Effector CD4-positive, alpha-beta T cell (primary cell): ENCODE measurements around the gene PROZ.
"Not testable (repeated sequence)": the region's sequence is repeated elsewhere in the genome, so short reads cannot be mapped to it uniquely, and the experiment has no call there.

Experiments used
- DNase-seq: peaks from one replicate; pipeline ENCODE4 v3.0.0-alpha.2; 2020

The PROZ gene

GRCh38 chr13:113158946-113159345, 498 bp downstream of the PROZ start:
- DNase-seq: no peak

GRCh38 chr13:113159701-113160100, 1.3 kb downstream of the PROZ start:
- DNase-seq: no peak

GRCh38 chr13:113160983-113161382, 2.5 kb downstream of the PROZ start:
- no peak for DNase-seq

- DNase-seq: no peak
These were observed 3.0 kb downstream of the PROZ start for GRCh38 chr13:113161433-113161832.

- DNase-seq: not testable (repeated sequence)
These were observed 3.5 kb downstream of the PROZ start for GRCh38 chr13:113161975-113162374.

GRCh38 chr13:113162783-113163685, 4.6 kb downstream of the PROZ start:
- no peak for DNase-seq

- DNase-seq: no peak
These were observed 6.0 kb downstream of the PROZ start for GRCh38 chr13:113164492-113164891.

- DNase-seq: no peak
These were observed 7.8 kb downstream of the PROZ start for GRCh38 chr13:113166266-113166665.

- no peak for DNase-seq
These were observed 8.2 kb downstream of the PROZ start for GRCh38 chr13:113166681-113167080.

- DNase-seq: no peak
These were observed 8.7 kb downstream of the PROZ start for GRCh38 chr13:113167155-113167554.

- no peak for DNase-seq
These were observed 9.1 kb downstream of the PROZ start for GRCh38 chr13:113167575-113167974.

GRCh38 chr13:113168211-113168610, 9.8 kb downstream of the PROZ start:
- no peak for DNase-seq

GRCh38 chr13:113169277-113170272, 11.1 kb downstream of the PROZ start:
- no peak for DNase-seq

GRCh38 chr13:113170511-113170910, 12.1 kb downstream of the PROZ start:
- DNase-seq: no peak

GRCh38 chr13:113171250-113172125, 13.0 kb downstream of the PROZ start:
- DNase-seq: no peak

- no peak for DNase-seq
These were observed 14.0 kb downstream of the PROZ start for GRCh38 chr13:113172419-113172926.

- DNase-seq: peak; percentile 41
These were observed 17.8 kb downstream of the PROZ start for GRCh38 chr13:113176280-113176679.

GRCh38 chr13:113176822-113177221, 18.4 kb downstream of the PROZ start:
- DNase-seq: no peak

- DNase-seq: no peak
These were observed 19.8 kb downstream of the PROZ start for GRCh38 chr13:113178070-113178895.

GRCh38 chr13:113178896-113179167, 20.4 kb downstream of the PROZ start:
- no peak for DNase-seq
